ENCODE results near the gene THBS1. TPM values are rescaled to one million over a fixed set of nuclear protein-coding genes. Genes with fewer than 3 reads are reported as not detected.

Gene THBS1
- polyA plus RNA-seq, 1 experiment: 6,610 TPM

GRCh38 chr15:39629906-39630305 lies 49.0 kb downstream of the THBS1 start:
- Histone ChIP-seq H3K36me3 (ENCODE audit: control insufficient read depth, insufficient read depth, low read length) (no peaks in the 10 kb centered on the region), H3K4me3 (ENCODE audit: low read depth, low read length) (no peak overlapping the region), H3K27me3 (ENCODE audit: control insufficient read depth, insufficient read depth, low read length) (no peaks in the 10 kb centered on the region)
- no peak for DNase-seq (ENCODE audit: low read depth)
- ChIA-PET POLR2A (interaction anchor here (0.6 kb wide), 1 partner anchor 264 kb away, joined by 3 read pairs; no protein-coding TSS in a partner anchor), CTCF (interaction anchor here (1.0 to 1.6 kb wide), 3 partner anchors 12 to 127 kb away, joined by 3 to 6 read pairs (median 4); no protein-coding TSS in a partner anchor)
- TF ChIP-seq CTCF (IDR thresholded peaks at IDR 0.05; ENCODE audit: insufficient read depth, low read depth, low read length): no peak

- Histone ChIP-seq H3K4me3 (ENCODE audit: low read depth, low read length) (no peak overlapping the region), H3K27me3 (ENCODE audit: control insufficient read depth, insufficient read depth, low read length) (no peaks in the 10 kb centered on the region; the same call in 1 of the 2 replicates), H3K36me3 (ENCODE audit: control insufficient read depth, insufficient read depth, low read length) (no peaks in the 10 kb centered on the region)
- TF ChIP-seq CTCF (IDR thresholded peaks at IDR 0.05; ENCODE audit: insufficient read depth, low read depth, low read length): no peak
- POLR2A ChIA-PET: no interaction called here
- CTCF ChIA-PET: interaction anchor here (1.9 kb wide), 1 partner anchor 10 kb away, joined by 6 read pairs; no protein-coding TSS in a partner anchor
- DNase-seq (ENCODE audit: low read depth): no peak
Measured at GRCh38 chr15:39631357-39631756, 50.5 kb downstream of the THBS1 start.

GRCh38 chr15:39638041-39638440 lies 57.2 kb downstream of the THBS1 start:
- no peaks in the 10 kb centered on the region for H3K36me3 ChIP-seq (ENCODE audit: control insufficient read depth, insufficient read depth, low read length)
- POLR2A ChIA-PET: no interaction called here
- no peak for DNase-seq (ENCODE audit: low read depth)

GRCh38 chr15:39639037-39639436 lies 58.2 kb downstream of the THBS1 start:
- H3K4me3 ChIP-seq (ENCODE audit: low read depth, low read length): no peak overlapping the region
- DNase-seq (ENCODE audit: low read depth): no peak
- H3K27me3 ChIP-seq (ENCODE audit: control insufficient read depth, insufficient read depth, low read length): no peaks in the 10 kb centered on the region; the same call in 1 of the 2 replicates
- H3K36me3 ChIP-seq (ENCODE audit: control insufficient read depth, insufficient read depth, low read length): no peaks in the 10 kb centered on the region
- ChIA-PET POLR2A (interaction anchor here (0.8 kb wide), 1 partner anchor 97 kb away, joined by 4 read pairs; no protein-coding TSS in a partner anchor), CTCF (no interaction called here)
- TF ChIP-seq CTCF (IDR thresholded peaks at IDR 0.05; ENCODE audit: insufficient read depth, low read depth, low read length): no peak

More at GRCh38 chr15:39638041-39638440, 57.2 kb downstream of the THBS1 start:
- no peaks in the 10 kb centered on the region; the same call in 1 of the 2 replicates for H3K27me3 ChIP-seq (ENCODE audit: control insufficient read depth, insufficient read depth, low read length)
- no peak for TF ChIP-seq CTCF (IDR thresholded peaks at IDR 0.05; ENCODE audit: insufficient read depth, low read depth, low read length)
- CTCF ChIA-PET: no interaction called here
- H3K4me3 ChIP-seq (ENCODE audit: low read depth, low read length): no peak overlapping the region

GRCh38 chr15:39640665-39641064 lies 59.8 kb downstream of the THBS1 start:
- DNase-seq (ENCODE audit: low read depth): no peak
- Histone ChIP-seq H3K36me3 (ENCODE audit: control insufficient read depth, insufficient read depth, low read length) (no peaks in the 10 kb centered on the region), H3K4me3 (ENCODE audit: low read depth, low read length) (no peak overlapping the region), H3K27me3 (ENCODE audit: control insufficient read depth, insufficient read depth, low read length) (no peaks in the 10 kb centered on the region; the same call in 1 of the 2 replicates)
- CTCF ChIA-PET: interaction anchor here (0.7 to 1.7 kb wide), 5 partner anchors 9 to 32 kb away, joined by 3 to 6 read pairs (median 3); no protein-coding TSS in a partner anchor
- POLR2A ChIA-PET: no interaction called here
- TF ChIP-seq CTCF (IDR thresholded peaks at IDR 0.05; ENCODE audit: insufficient read depth, low read depth, low read length): no peak
